ENCODE measurements around the gene PLB1.

PLB1 gene

GRCh38 chr2:28630341-28630740 is 134.5 kb downstream of the PLB1 start:
- Histone ChIP-seq H3K27me3 (ENCODE audit: insufficient read depth, low read length, poor library complexity, severe bottlenecking) (no peaks in the 10 kb centered on the region), H3K36me3 (ENCODE audit: insufficient read depth, low read length) (no peaks in the 10 kb centered on the region), H3K4me1 (ENCODE audit: insufficient read depth, low read length, poor library complexity, severe bottlenecking) (peaks cover 22% of the 10 kb centered on the region), H3K9ac (ENCODE audit: low read depth, low read length, poor library complexity, severe bottlenecking) (no peak overlapping the region), H3K79me2 (ENCODE audit: insufficient read depth, low read length) (no peaks in the 10 kb centered on the region), H3K9me2 (replicated peaks; ENCODE audit: low read depth, low read length) (no peaks in the 10 kb centered on the region), H3K4me3 (ENCODE audit: low read length, poor library complexity, severe bottlenecking) (no peak overlapping the region), H3K4me2 (ENCODE audit: low read depth, low read length, poor library complexity, severe bottlenecking) (no peak overlapping the region), H2AFZ (ENCODE audit: low read length) (peak overlapping the region; percentile 64; the same call in 1 of the 2 replicates), H3F3A (ENCODE audit: low read depth) (no peaks in the 10 kb centered on the region), H4K20me1 (ENCODE audit: insufficient read depth, low read length, poor library complexity, severe bottlenecking) (no peaks in the 10 kb centered on the region), H3K9me3 (ENCODE audit: insufficient read depth, low read depth, low read length) (no peaks in the 10 kb centered on the region)
- TF ChIP-seq, protein P1, sequence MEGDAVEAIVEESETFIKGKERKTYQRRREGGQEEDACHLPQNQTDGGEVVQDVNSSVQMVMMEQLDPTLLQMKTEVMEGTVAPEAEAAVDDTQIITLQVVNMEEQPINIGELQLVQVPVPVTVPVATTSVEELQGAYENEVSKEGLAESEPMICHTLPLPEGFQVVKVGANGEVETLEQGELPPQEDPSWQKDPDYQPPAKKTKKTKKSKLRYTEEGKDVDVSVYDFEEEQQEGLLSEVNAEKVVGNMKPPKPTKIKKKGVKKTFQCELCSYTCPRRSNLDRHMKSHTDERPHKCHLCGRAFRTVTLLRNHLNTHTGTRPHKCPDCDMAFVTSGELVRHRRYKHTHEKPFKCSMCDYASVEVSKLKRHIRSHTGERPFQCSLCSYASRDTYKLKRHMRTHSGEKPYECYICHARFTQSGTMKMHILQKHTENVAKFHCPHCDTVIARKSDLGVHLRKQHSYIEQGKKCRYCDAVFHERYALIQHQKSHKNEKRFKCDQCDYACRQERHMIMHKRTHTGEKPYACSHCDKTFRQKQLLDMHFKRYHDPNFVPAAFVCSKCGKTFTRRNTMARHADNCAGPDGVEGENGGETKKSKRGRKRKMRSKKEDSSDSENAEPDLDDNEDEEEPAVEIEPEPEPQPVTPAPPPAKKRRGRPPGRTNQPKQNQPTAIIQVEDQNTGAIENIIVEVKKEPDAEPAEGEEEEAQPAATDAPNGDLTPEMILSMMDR (conservative IDR thresholded peaks at IDR 0.05; ENCODE audit: low read length): no peak
- no peak for TF ChIP-seq EZH2phosphoT487 (IDR thresholded peaks at IDR 0.05; ENCODE audit: borderline replicate concordance)

DNA sequence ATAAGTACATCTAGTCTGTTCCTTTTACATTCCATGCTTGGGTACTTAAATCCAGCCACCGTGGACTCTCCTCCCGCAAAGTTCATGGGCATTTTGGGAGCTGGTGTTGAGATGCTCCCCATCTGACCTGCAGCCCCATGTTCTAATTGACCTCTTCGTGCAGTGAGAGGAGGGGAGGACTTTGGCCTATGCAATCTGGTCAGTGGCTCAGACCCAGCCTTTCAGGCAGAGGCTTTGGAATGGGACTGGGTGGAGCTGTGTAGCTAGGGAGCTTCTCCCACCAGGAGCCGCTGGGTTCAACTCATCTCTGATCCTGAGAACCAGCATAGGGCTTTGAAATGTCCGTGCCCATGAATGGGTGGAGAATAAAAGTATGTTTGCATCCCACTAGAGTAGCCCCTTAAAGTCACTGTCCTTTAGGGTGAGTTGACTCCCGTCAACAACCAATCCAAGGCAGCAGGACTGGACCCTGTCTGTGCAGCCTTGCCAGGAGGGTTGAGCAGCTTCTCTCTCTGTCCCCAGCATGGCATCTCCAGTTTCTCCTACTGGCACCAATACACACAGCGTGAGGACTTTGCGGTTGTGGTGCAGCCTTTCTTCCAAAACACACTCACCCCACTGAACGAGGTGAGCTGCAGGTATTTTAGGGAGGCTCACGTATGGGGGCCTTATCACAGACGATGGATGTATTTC is 135.8 kb downstream of the PLB1 start:
- Histone ChIP-seq H3K9me2 (replicated peaks; ENCODE audit: low read depth, low read length) (no peaks in the 10 kb centered on the region), H2AFZ (ENCODE audit: low read length) (no peak overlapping the region), H3K36me3 (ENCODE audit: insufficient read depth, low read length) (no peaks in the 10 kb centered on the region), H3K9me3 (ENCODE audit: insufficient read depth, low read depth, low read length) (no peaks in the 10 kb centered on the region), H4K20me1 (ENCODE audit: insufficient read depth, low read length, poor library complexity, severe bottlenecking) (no peaks in the 10 kb centered on the region), H3K27me3 (ENCODE audit: insufficient read depth, low read length, poor library complexity, severe bottlenecking) (no peaks in the 10 kb centered on the region), H3K4me1 (ENCODE audit: insufficient read depth, low read length, poor library complexity, severe bottlenecking) (peaks cover 14% of the 10 kb centered on the region), H3K4me3 (ENCODE audit: low read length, poor library complexity, severe bottlenecking) (no peak overlapping the region), H3K9ac (ENCODE audit: low read depth, low read length, poor library complexity, severe bottlenecking) (no peak overlapping the region), H3K4me2 (ENCODE audit: low read depth, low read length, poor library complexity, severe bottlenecking) (no peak overlapping the region), H3K79me2 (ENCODE audit: insufficient read depth, low read length) (no peaks in the 10 kb centered on the region), H3F3A (ENCODE audit: low read depth) (no peaks in the 10 kb centered on the region)
- no peak for TF ChIP-seq EZH2phosphoT487 (IDR thresholded peaks at IDR 0.05; ENCODE audit: borderline replicate concordance)
- TF ChIP-seq, protein P1 (conservative IDR thresholded peaks at IDR 0.05; ENCODE audit: low read length): no peak

DNA sequence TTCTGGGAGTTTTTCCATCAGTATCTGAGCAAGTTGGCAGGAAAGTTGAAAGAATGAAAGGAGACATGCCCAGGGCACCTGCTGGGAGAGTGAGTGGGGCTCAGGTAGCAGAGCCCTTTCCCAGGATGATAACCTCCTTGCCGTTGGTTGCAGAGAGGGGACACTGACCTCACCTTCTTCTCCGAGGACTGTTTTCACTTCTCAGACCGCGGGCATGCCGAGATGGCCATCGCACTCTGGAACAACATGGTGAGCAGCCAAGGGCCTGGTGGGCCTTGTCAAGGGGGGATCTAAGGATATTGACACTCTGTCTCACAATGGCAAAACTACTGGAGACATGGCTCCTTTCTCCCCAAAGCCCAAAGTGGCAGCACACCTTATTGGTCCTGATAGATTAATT is 136.9 kb downstream of the PLB1 start:
- no peaks in the 10 kb centered on the region for H3K79me2 ChIP-seq (ENCODE audit: insufficient read depth, low read length)
- H4K20me1 ChIP-seq (ENCODE audit: insufficient read depth, low read length, poor library complexity, severe bottlenecking): no peaks in the 10 kb centered on the region
- no peak overlapping the region for H3K9ac ChIP-seq (ENCODE audit: low read depth, low read length, poor library complexity, severe bottlenecking)
- peaks cover 3% of the 10 kb centered on the region for H3K4me1 ChIP-seq (ENCODE audit: insufficient read depth, low read length, poor library complexity, severe bottlenecking)
- H3K4me2 ChIP-seq (ENCODE audit: low read depth, low read length, poor library complexity, severe bottlenecking): no peak overlapping the region
- no peaks in the 10 kb centered on the region for H3K36me3 ChIP-seq (ENCODE audit: insufficient read depth, low read length)
- no peak overlapping the region for H2AFZ ChIP-seq (ENCODE audit: low read length)
- H3K27me3 ChIP-seq (ENCODE audit: insufficient read depth, low read length, poor library complexity, severe bottlenecking): no peaks in the 10 kb centered on the region
- no peaks in the 10 kb centered on the region for H3K9me3 ChIP-seq (ENCODE audit: insufficient read depth, low read depth, low read length)
- no peaks in the 10 kb centered on the region for H3F3A ChIP-seq (ENCODE audit: low read depth)
- no peak for TF ChIP-seq EZH2phosphoT487 (IDR thresholded peaks at IDR 0.05; ENCODE audit: borderline replicate concordance)
- TF ChIP-seq, protein P1 (conservative IDR thresholded peaks at IDR 0.05; ENCODE audit: low read length): no peak
- no peak overlapping the region for H3K4me3 ChIP-seq (ENCODE audit: low read length, poor library complexity, severe bottlenecking)
- H3K9me2 ChIP-seq (replicated peaks; ENCODE audit: low read depth, low read length): no peaks in the 10 kb centered on the region
